EL (cell line): ENCODE data around the gene PRPS1.
"Not testable (repeated sequence)": the region's sequence is repeated elsewhere in the genome, so short reads cannot be mapped to it uniquely, and the experiment has no call there.

Experiments used
- DNase-seq: peaks from one replicate; pipeline ENCODE4 v3.0.0-alpha.2; 2016

The PRPS1 gene

DNA sequence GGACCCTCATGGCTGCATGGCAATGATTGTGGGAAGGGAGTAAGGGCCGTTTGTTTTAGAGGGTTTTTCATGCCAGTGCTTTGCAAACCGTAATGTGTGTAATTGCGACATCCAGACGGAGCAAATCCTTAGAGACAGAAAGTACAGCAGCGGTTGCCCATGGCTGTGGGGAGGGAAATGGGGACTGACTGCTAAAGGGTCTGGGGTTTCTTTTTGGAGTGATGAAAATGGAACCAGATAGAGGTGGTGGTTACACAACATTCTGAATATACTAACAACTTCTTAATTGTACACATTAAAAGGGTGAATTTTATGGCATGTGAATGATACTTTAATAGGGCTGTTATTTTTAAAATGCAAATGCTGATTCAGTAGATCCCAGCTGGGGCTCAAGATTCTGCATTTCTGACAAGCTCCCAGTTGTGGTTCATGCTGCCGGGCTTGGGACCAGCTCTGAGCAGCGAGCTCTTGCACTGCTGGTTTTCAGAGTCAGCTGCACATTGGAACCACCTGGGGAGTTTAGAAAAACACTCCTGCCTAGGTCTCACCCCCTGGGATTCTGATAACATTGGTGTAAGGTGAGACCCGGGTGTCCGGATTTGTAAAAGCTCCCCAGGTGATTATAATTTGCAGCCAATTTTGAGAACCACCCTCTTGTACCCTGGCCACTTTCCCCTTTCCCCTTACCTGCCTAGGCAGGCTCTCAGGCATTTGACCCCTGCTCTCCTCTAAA is 47.7 kb downstream of the PRPS1 start:
- DNase-seq, result no peak

GRCh38 chrX:107676559-107677378 is 48.5 kb downstream of the PRPS1 start:
- peak; percentile 87 for DNase-seq

GRCh38 chrX:107677501-107677901 is 49.2 kb downstream of the PRPS1 start:
- no peak for DNase-seq

- DNase-seq, result no peak
These were observed 49.6 kb downstream of the PRPS1 start for GRCh38 chrX:107677909-107678308.

- peak; percentile 62 for DNase-seq
These were observed 50.8 kb downstream of the PRPS1 start for GRCh38 chrX:107678957-107679740.

DNA sequence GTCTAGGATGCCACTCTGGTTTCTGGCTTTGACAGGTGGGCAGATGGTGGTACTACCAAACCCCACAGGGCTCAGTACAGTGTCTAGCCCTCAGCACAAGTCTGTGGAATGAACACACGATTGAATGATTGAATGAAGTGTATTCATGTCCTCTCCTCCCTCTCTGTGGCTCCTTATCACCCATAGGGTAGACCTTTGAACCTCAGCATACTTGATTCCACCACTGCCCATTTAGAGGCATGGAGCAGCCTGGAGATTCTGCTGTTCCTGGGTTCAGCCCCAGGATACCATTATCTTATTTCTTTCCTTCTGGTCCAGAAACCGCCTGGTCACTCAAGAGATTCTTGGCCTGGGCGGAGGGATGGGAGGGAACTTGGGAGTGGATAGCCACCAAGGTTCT is 53.9 kb downstream of the PRPS1 start:
- no peak for DNase-seq

DNA sequence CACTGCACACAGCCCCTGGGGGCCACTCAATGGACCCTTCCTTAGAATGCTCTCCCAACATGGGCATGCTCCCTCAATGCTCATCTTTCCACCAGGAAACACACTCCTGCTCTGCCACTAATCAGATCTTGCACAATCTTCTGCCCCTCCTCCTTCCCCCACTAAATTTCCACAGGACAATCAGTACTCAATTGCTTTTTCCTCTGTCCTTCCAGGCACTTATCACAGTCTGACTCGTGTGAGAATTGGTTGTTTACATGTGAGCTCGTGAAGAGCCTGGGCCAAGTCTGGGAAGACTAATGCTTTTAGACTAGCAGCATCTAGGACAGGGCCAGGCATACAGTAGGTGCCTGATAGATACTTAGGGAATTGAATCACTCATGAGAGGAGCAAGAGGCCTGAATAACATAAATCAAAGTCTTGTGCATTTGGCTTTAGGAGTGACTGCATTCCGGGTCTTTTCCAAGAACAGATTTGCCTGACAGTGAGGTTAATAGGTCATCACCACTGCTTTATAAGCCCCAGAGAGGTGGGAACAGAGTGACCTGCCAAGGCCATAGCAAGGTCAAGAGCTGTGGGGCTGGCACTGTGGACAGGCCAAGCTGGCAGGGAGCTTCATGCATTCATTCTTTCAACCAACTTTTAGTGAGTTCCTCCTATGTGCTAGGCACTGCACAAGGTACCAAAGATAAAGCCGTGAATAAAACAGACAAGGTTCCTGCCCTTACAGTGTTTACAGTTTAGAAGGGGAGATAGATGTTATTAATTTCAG is 55.0 kb downstream of the PRPS1 start:
- no peak for DNase-seq

- no peak for DNase-seq
These were observed 55.6 kb downstream of the PRPS1 start for GRCh38 chrX:107683931-107684330.

DNA sequence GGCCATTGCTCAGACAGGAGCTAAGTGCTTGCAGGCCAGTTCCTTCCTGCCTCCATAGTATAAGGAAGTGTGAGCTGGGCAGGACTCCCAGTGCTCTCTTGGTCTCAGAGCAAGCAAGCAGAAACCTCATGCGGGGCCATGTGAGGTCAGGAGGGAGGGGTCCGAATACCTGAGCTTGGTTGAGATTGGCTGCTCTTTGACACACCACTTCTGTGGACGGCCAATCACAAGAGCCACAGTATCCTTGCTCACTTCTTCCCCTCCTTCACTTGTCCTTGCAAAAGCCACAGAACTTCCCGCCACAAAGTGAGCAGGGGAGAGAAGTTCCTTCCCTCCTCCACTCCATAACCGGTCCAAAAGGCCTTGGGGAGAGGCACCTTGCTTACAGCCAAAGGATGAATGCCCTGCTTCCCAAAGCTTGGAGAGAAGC is 56.7 kb downstream of the PRPS1 start:
- peak; percentile 3 for DNase-seq

DNA sequence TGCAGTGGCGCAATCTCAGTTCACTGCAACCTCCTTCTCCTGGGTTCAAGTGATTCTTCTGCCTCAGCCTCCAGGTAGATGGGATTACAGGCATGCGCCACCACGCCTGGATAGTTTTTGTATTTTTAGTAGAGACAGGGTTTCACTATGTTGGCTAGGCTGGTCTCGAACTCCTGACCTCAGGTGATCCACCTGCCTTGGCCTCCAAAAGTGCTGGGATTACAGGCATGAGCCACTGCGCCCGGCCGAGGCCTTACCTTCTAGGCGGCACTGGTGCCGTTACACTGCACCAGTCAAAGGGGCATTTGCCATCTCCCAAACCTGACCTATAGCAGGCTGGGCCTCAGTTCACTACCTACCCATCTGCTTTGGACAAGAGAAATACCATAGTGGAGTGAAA is 57.3 kb downstream of the PRPS1 start:
- DNase-seq, result not testable (repeated sequence)

- no peak for DNase-seq
These were observed 57.7 kb downstream of the PRPS1 start for GRCh38 chrX:107686026-107686425.

DNA sequence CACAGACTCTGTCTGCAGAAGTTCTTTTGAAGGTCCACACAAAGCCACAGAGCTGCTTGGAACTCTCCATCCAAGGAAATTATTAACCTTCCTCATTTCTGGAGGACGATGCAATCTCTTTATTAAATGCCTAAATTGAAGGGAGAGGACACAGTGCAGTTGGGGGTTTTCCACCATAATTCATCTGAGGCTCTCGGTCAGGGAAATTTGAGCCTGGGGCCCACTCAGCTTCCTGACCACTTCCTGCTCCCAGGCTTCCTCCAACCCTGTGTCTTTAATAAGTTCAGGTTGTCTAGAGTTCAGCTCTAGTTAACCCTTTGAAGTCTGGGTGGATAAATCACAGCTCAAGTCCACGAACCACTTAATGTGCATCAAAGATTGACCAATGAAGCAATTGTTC is 58.5 kb downstream of the PRPS1 start:
- peak; percentile 6 for DNase-seq

DNA sequence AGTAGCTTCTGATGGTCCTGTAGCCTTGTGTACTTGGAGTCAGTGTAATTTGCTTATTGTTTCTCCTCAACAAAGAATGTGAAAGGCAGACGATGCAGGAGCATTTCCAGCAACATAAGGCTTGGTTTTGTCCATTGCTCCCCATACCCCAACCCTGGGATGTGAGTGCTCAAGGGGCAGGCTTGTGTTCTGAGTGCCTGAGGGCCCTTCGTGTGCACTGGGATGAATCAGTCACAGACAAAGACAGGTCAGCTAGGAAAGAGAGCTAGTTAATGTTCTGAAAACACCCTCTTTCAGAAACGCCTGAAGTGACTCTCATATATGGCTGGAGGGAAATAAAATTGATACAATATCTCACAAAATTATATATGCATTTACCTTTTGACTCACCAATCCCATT is 59.1 kb downstream of the PRPS1 start:
- DNase-seq, result no peak

GRCh38 chrX:107691024-107691448 is 62.7 kb downstream of the PRPS1 start:
- DNase-seq, result no peak

DNA sequence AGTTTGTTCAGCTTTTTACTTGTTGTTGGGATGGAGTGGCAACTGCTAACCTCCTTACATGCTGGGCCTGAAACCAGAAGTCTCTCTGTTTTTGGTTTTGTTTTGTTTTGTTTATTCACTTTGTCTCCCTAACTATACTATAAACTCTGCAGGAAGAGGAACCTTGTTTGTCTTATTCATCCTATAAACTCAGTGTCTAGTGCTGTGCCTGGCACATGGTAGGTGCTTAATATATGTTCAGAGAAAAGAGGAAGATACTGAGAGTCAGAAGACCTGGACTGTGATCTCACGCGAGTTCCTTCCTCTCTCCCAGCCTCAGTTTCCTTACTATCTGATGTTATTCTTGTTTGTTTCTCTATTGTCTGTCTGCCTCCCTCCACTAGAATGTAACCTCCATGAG is 71.3 kb downstream of the PRPS1 start:
- DNase-seq, result no peak

DNA sequence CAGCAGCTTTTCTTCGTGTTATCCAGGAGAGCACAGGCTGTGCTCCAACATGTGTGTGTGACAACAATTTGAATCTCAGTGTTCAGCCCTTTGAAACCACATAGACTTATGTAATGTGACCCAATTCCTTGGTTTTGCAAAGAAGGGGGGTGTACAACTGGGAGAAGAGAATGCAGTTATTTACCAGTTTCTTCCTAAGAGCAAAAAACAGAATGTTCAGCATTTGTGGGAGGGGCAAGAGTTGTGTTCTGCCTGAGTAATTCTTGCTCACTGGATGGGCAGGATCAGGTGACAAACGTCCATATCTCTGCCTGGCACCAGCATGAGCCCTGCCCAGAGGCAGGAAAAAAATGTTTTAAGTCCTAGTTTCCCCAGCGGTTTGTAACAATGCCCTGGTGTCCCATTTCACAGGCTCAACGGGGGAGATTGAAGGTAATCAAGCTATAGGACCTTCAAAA is 72.0 kb downstream of the PRPS1 start:
- no peak for DNase-seq
